Measurements from ENCODE around the gene MINDY2.

The MINDY2 gene, protein sequence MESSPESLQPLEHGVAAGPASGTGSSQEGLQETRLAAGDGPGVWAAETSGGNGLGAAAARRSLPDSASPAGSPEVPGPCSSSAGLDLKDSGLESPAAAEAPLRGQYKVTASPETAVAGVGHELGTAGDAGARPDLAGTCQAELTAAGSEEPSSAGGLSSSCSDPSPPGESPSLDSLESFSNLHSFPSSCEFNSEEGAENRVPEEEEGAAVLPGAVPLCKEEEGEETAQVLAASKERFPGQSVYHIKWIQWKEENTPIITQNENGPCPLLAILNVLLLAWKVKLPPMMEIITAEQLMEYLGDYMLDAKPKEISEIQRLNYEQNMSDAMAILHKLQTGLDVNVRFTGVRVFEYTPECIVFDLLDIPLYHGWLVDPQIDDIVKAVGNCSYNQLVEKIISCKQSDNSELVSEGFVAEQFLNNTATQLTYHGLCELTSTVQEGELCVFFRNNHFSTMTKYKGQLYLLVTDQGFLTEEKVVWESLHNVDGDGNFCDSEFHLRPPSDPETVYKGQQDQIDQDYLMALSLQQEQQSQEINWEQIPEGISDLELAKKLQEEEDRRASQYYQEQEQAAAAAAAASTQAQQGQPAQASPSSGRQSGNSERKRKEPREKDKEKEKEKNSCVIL

GRCh38 chr15:58770857-58771620, at the start of gene MINDY2:
MINDY2 (plus strand) TSS chr15:58771302; CDS start chr15:58771396, 94 bp downstream.
- DNase-seq (ENCODE audit: low read depth): peak; percentile 92

DNA sequence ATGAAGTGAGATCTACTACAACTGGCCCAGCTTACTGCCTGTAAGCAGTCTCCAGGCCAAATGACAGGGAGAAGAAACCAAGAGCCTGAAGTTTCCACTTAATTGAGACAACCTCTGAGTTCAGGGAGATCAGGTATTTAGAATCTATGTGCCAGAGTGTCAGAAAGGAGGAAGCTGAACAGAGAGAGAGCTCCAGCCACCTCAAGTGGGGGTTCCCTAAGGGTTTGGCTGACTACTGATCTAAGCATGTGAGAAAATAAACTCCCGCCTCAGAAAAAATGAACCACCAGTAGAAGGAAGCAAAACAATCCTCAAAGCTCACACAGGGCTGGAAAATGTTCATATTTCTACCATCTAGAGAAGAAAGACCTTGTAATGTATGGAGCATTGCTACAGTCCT, 46.6 kb upstream of the MINDY2 start:
- no peak for DNase-seq (ENCODE audit: low read depth)

GRCh38 chr15:58726867-58727266, 44.2 kb upstream of the MINDY2 start:
- DNase-seq (ENCODE audit: low read depth): no peak

DNA sequence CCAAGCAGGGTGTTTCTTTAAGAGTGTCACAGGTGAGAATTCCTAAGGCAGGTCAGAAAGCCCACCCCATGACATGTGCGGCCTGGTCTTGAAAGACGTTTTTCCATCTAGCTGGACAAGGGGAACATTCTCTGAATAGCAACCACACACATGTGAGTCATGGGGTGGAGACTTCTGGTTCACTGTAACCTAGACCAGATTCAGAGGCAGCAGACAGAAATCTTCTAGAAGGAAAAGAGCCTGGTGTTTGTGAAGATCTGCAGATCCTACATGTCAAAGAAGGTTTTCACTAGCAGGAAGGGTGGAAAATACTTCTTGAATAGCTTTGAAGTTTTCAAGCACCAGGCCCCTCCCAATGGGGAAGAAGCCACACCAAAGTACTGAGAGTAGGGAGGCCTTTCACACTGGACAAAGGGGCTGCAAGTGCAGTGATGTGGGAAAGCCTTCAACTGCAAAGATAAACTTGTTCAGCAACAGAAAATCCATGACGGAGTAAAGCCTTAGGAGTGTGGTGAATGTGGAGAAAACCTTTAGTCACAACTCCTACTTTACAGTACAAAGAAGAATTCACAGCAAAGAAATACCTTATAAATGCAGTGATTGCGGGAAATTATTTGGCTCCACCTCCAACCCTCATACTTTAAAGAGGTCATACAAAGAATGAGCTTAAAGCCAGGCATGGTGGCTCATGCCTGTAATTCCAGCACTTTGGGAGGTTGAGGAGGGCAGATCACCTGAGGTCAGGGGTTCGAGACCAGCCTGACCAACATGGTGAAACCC, 39.2 kb upstream of the MINDY2 start:
- DNase-seq (ENCODE audit: low read depth): no peak

DNA sequence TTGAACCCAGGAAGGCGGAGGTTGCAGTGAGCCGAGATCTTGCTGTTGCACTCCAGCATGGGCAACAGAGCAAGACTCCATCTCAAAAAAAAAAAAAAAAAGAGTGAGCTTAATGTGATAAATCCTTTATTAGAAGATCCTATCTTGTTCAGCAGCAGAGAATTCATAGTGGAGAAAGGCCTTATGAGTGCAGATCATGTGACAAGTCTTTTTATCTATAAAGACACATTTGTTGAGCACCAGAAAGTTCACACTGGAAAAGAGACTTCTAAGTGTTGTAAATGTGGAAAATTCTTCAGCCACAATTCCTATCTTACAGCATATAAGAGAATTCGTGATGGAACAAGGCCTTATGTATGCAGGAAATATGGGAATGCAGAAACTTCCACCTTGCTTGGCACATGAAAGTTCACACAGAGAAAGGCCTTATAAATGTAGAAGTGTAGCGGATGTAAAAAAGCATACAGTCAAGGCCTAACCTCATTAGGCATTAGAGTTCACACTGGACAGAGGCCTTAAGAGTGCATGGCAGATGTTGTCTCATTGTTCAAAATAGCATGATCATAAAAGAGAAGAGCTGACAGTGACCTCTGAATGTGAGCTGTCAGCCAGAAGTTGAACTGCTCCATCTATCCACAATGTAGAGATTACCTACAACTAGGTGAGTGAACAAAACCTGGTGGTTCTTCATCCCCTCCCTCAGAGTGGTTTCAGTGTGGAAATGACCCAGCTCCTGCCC, 38.3 kb upstream of the MINDY2 start:
- no peak for DNase-seq (ENCODE audit: low read depth)

GRCh38 chr15:58734859-58735258, 36.2 kb upstream of the MINDY2 start:
- DNase-seq (ENCODE audit: low read depth): no peak

DNA sequence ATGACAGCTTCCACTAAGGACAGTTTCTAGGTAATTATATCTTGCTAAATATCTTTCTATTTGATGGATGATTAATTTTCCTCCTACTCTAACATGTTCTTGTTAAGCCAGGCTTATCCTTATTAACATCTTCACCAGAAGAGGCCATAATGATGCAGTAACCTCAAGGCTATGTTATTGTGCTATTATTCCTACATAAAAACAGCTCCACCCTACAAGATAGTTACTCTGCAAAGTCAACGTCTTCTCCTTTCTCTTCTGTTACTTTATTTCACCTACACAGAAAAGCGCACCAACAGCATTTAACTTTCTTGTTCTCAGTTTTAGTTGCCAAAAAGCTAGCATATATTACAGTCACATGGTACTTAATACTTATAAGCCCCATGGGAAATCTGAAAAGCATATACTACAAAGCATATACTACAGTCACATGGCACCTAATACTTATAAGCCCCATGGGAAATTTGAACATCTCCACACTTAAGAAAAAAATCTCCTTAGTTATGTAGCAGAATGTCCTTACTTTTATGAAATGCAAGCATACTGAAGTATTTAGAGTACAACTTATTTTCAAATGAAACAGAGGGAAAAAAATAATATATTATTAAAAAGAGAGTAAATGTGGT, 35.0 kb upstream of the MINDY2 start:
- no peak for DNase-seq (ENCODE audit: low read depth)

GRCh38 chr15:58737298-58737697, 33.8 kb upstream of the MINDY2 start:
- no peak for DNase-seq (ENCODE audit: low read depth)

GRCh38 chr15:58738046-58738707, 32.9 kb upstream of the MINDY2 start:
- no peak for DNase-seq (ENCODE audit: low read depth)

DNA sequence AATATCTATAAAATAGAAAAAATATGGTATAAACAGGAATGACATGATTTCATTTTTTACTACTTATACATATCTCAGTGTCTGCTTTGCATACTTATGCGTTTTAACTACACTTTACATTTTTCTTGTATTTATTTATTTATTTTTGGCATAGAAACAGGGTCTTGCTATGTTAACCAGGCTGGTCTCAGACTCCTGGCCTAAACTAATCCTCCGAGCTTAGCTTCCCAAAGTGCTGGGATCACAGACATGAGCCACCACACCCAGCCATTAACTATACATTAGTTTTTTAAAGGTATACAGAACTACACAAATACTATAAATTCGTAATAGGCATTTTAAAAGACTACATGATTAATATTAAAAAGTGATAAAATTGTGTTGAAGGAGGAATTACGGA, 30.7 kb upstream of the MINDY2 start:
- DNase-seq (ENCODE audit: low read depth): no peak

DNA sequence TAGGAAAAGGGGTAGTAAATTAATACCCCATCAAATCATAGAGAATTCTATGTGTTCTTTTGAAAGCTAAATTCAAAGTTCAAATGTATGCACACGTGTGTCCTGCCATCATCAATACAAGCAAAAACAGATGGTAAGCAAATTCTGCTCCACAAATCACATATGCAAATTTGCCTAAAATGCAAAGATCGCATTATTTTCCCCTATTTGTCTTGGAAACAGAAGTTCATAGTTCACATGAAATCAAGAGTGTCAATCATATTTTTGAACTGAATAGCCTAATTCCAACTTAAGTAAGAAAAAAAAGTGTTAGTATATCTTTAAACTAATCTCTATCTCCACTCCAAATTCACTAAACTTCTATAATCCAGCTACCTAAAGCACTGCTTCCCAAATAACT, 30.1 kb upstream of the MINDY2 start:
- no peak for DNase-seq (ENCODE audit: low read depth)

- no peak for DNase-seq (ENCODE audit: low read depth)
Measured at GRCh38 chr15:58742022-58742813, 28.9 kb upstream of the MINDY2 start.

- no peak for DNase-seq (ENCODE audit: low read depth)
Measured at GRCh38 chr15:58742819-58743502, 28.1 kb upstream of the MINDY2 start.

DNA sequence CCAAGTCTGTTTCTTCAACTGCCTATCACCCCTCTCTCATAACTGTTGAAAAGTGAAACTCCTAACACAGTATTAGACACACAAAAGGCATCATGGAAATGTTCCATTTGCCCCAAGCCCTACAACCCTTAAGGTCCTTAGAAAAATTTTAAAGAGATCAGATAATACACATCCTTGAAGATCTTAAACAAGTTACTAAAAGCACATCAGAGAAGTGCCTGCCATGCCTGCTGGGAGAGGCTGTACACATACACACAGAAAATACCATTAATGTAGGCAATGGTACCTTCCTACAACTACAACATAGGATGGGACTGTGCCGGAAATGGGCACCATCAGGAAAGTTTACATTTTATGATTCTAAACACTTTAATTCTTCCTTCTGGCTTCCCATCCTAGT, 24.9 kb upstream of the MINDY2 start:
- no peak for DNase-seq (ENCODE audit: low read depth)

GRCh38 chr15:58748040-58748851, 22.9 kb upstream of the MINDY2 start:
- no peak for DNase-seq (ENCODE audit: low read depth)

GRCh38 chr15:58748852-58749531, 22.1 kb upstream of the MINDY2 start:
- DNase-seq (ENCODE audit: low read depth): peak; percentile 15

DNA sequence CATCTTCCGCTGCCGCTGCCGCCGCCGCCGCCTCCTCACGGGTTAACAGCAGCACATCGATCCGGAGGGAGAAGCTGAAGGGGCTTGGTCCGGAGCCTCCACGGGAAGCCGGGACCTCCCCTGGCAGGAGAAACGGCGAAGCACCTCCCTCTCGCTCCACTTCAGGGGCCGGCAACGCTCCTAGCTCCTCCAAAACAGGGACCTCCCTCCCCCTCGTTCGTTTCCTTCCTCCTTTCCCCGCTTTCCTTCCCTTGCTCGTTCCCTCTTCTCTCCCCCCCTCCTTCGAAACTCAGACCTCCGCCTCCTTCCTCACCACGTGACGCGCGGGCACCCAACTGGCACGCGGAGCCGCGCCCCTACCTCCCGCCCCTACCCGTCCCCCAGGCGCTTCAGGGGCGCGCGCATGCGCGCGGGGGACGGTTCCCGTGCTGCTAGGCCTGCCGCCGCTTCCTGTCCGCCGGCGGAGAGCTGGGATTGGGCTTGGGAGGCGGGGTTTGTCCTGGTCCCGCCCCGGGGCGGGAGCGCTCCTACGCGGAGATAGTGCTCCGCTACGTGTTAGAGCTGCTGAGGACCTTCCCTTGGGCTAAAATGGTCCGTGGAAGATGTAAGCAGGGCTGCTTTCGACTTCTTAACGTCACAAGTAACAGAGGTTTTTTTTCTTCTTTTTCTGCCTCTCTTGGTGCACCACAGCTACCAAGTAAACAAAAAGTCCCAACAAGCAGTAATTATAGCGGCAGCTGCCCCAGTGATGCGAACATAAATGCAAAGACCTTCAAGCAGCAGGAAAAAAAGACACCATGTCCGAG, 21.4 kb upstream of the MINDY2 start, which contains the start of gene ADAM10:
Gene ADAM10 (minus strand): TSS at position 176 of the 806 bp plus-strand sequence. CDS start 173 bp downstream, at position 3.
- peak; percentile 98 for DNase-seq (ENCODE audit: low read depth)
